ENCODE results near the gene AJM1. TPM values are rescaled to one million over a fixed set of nuclear protein-coding genes. Genes with fewer than 3 reads are reported as not detected.

AJM1 gene
- total RNA-seq, 1 donor from 2014 or later = 3.3 TPM

- H2AFZ ChIP-seq (ENCODE audit: low read depth, low read length) = no peak overlapping the region
- Mint-ChIP-seq H3K27me3 (ENCODE audit: low read depth, unreplicated experiment) (no peaks in the 10 kb centered on the region), H3K4me3 (ENCODE audit: unreplicated experiment) (no peak overlapping the region), H3K36me3 (ENCODE audit: low read depth, unreplicated experiment) (peaks cover 8% of the 10 kb centered on the region), H3K27ac (ENCODE audit: unreplicated experiment) (no peak overlapping the region), H3K4me1 (ENCODE audit: low read depth, unreplicated experiment) (no peaks in the 10 kb centered on the region), H3K9me3 (ENCODE audit: unreplicated experiment) (no peaks in the 10 kb centered on the region)
- no peak overlapping the region for H3K27ac ChIP-seq (ENCODE audit: low read depth, low read length)
- TF ChIP-seq CTCF (IDR thresholded peaks at IDR 0.05; ENCODE audit: insufficient read depth, low read depth, low read length) = no peak
- TF ChIP-seq EZH2 (IDR thresholded peaks at IDR 0.05; ENCODE audit: insufficient read depth, low read length) = no peak
- no peaks in the 10 kb centered on the region for H3K79me2 ChIP-seq (ENCODE audit: insufficient read depth, low read length)
- H3K4me2 ChIP-seq (ENCODE audit: low read length) = no peak overlapping the region
- no peak for DNase-seq (ENCODE audit: low read depth)
- no peaks in the 10 kb centered on the region for H3K9me3 ChIP-seq (ENCODE audit: insufficient read depth, low read depth, low read length)
- no peaks in the 10 kb centered on the region for H3K4me1 ChIP-seq (ENCODE audit: insufficient read depth, low read length)
- peaks cover 2% of the 10 kb centered on the region for H3K36me3 ChIP-seq (ENCODE audit: insufficient read depth, low read length)
- H3K27me3 ChIP-seq (ENCODE audit: insufficient read depth, low read length) = no peaks in the 10 kb centered on the region
- FAIRE-seq = no peak
- H3K9ac ChIP-seq (ENCODE audit: low read length) = no peak overlapping the region
- no peak overlapping the region for H3K4me3 ChIP-seq (ENCODE audit: insufficient read depth, low read depth, low read length)
- H4K20me1 ChIP-seq (ENCODE audit: insufficient read depth, low read length) = peaks cover 3% of the 10 kb centered on the region
These were observed 12.0 kb upstream of the AJM1 start for GRCh38 chr9:136829981-136830885.

- H3K4me2 ChIP-seq (ENCODE audit: low read length) = no peak overlapping the region
- no peaks in the 10 kb centered on the region for H3K4me1 ChIP-seq (ENCODE audit: insufficient read depth, low read length)
- no peak for DNase-seq (ENCODE audit: low read depth)
- H3K4me3 ChIP-seq (ENCODE audit: insufficient read depth, low read depth, low read length) = no peak overlapping the region
- no peaks in the 10 kb centered on the region for H3K27me3 ChIP-seq (ENCODE audit: insufficient read depth, low read length)
- no peaks in the 10 kb centered on the region for H3K9me3 ChIP-seq (ENCODE audit: insufficient read depth, low read depth, low read length)
- no peak for TF ChIP-seq EZH2 (IDR thresholded peaks at IDR 0.05; ENCODE audit: insufficient read depth, low read length)
- no peak for TF ChIP-seq CTCF (IDR thresholded peaks at IDR 0.05; ENCODE audit: insufficient read depth, low read depth, low read length)
- no peak overlapping the region for H2AFZ ChIP-seq (ENCODE audit: low read depth, low read length)
- Mint-ChIP-seq H3K9me3 (ENCODE audit: unreplicated experiment) (no peaks in the 10 kb centered on the region), H3K4me1 (ENCODE audit: low read depth, unreplicated experiment) (no peaks in the 10 kb centered on the region), H3K36me3 (ENCODE audit: low read depth, unreplicated experiment) (peaks cover 8% of the 10 kb centered on the region), H3K27ac (ENCODE audit: unreplicated experiment) (no peak overlapping the region), H3K27me3 (ENCODE audit: low read depth, unreplicated experiment) (no peaks in the 10 kb centered on the region), H3K4me3 (ENCODE audit: unreplicated experiment) (no peak overlapping the region)
- no peaks in the 10 kb centered on the region for H3K36me3 ChIP-seq (ENCODE audit: insufficient read depth, low read length)
- no peak for FAIRE-seq
- H4K20me1 ChIP-seq (ENCODE audit: insufficient read depth, low read length) = peaks cover 3% of the 10 kb centered on the region
- no peaks in the 10 kb centered on the region for H3K79me2 ChIP-seq (ENCODE audit: insufficient read depth, low read length)
- H3K9ac ChIP-seq (ENCODE audit: low read length) = no peak overlapping the region
- H3K27ac ChIP-seq (ENCODE audit: low read depth, low read length) = no peak overlapping the region
These were observed 11.1 kb upstream of the AJM1 start for GRCh38 chr9:136831002-136831719.

Measured in astrocyte (in vitro differentiated cells and primary cell).